IMR-90 (cell line): ENCODE measurements around the gene EEF2K.
"Not testable (repeated sequence)": the region's sequence is repeated elsewhere in the genome, so short reads cannot be mapped to it uniquely, and the experiment has no call there.

Experiments
- BHLHE40 ChIP-seq: fragments of 150-350 bp; IDR thresholded peaks from 2 replicates; pipeline ENCODE4 v1.6.1; 2016; ENCODE audit warnings: mild to moderate bottlenecking, low read depth, low read length
- CTCF ChIP-seq: conservative IDR thresholded peaks from 2 replicates; pipeline ENCODE4 v1.5.1; 2012; ENCODE audit warnings: mild to moderate bottlenecking, low read depth, low read length, improper control_type of control experiment
- ELK1 ChIP-seq: fragments of 150-350 bp; IDR thresholded peaks from 2 replicates; pipeline ENCODE4 v1.6.1; 2016; ENCODE audit warnings: low read depth, mild to moderate bottlenecking, low read length, moderate library complexity, borderline replicate concordance
- MAFK ChIP-seq: IDR thresholded peaks from 2 replicates; pipeline ENCODE4 v1.6.1; 2012; ENCODE audit warnings: low read depth, low read length, improper control_type of control experiment
- NFE2L2 ChIP-seq: fragments of 150-350 bp; IDR thresholded peaks from 2 replicates; pipeline ENCODE4 v1.6.1; 2016; ENCODE audit warnings: low read depth, mild to moderate bottlenecking, low read length
- RFX5 ChIP-seq: IDR thresholded peaks from 2 replicates; pipeline ENCODE4 v1.8.0; 2012; ENCODE audit warnings: low read depth, mild to moderate bottlenecking, low read length, moderate library complexity
- SMC3 ChIP-seq: fragments of 150-350 bp; IDR thresholded peaks from 2 replicates; pipeline ENCODE4 v1.6.1; 2016; ENCODE audit warnings: low read depth, mild to moderate bottlenecking, antibody characterized with exemption, low read length, moderate library complexity
- USF2 ChIP-seq: fragments of 150-350 bp; IDR thresholded peaks from 2 replicates; pipeline ENCODE4 v1.6.1; 2017; ENCODE audit warnings: mild to moderate bottlenecking, antibody characterized with exemption, low read length, low read depth

- TF ChIP-seq CTCF, NFE2L2, BHLHE40, SMC3, ELK1, MAFK, USF2, RFX5: not testable (repeated sequence)
These were observed 33.4 kb upstream of the EEF2K start for GRCh38 chr16:22172642-22173041.
